Right forelimb (tissue), 1 donor: Measurements from ENCODE around the gene PROX2.

ENCODE experiments used
- DNase-seq: peaks from one replicate; pipeline ENCODE4 v3.0.0-alpha.2; 2018

PROX2 gene

GRCh38 chr14:74875204-74875603 lies 741 bp downstream of the PROX2 start:
- no peak for DNase-seq

GRCh38 chr14:74871819-74872218 lies 4.1 kb downstream of the PROX2 start:
- DNase-seq = no peak

GRCh38 chr14:74868739-74869138 lies 7.2 kb downstream of the PROX2 start:
- DNase-seq = no peak

GRCh38 chr14:74867673-74868072 lies 8.3 kb downstream of the PROX2 start:
- no peak for DNase-seq

- DNase-seq = no peak
These were observed 9.1 kb downstream of the PROX2 start for GRCh38 chr14:74866708-74867389.

- no peak for DNase-seq
These were observed 10.8 kb downstream of the PROX2 start for GRCh38 chr14:74865156-74865555.

GRCh38 chr14:74864198-74864597 lies 11.7 kb downstream of the PROX2 start:
- DNase-seq = no peak

- DNase-seq = no peak
These were observed 12.7 kb downstream of the PROX2 start for GRCh38 chr14:74863274-74863673.

- no peak for DNase-seq
These were observed 14.2 kb downstream of the PROX2 start for GRCh38 chr14:74861734-74862090.

- DNase-seq = peak; percentile 93
These were observed 14.8 kb downstream of the PROX2 start for GRCh38 chr14:74860899-74861733.

GRCh38 chr14:74859757-74860552 lies 16.0 kb downstream of the PROX2 start:
- DNase-seq = no peak

- DNase-seq = no peak
These were observed 17.9 kb downstream of the PROX2 start for GRCh38 chr14:74858022-74858421.

GRCh38 chr14:74856366-74856765 lies 19.6 kb downstream of the PROX2 start:
- DNase-seq = no peak

GRCh38 chr14:74855945-74856344 lies 20.0 kb downstream of the PROX2 start:
- no peak for DNase-seq

- no peak for DNase-seq
These were observed 20.9 kb downstream of the PROX2 start for GRCh38 chr14:74855021-74855420.

GRCh38 chr14:74853581-74853980 lies 22.4 kb downstream of the PROX2 start:
- DNase-seq = no peak

GRCh38 chr14:74852922-74853530 lies 22.9 kb downstream of the PROX2 start:
- DNase-seq = no peak

- no peak for DNase-seq
These were observed 27.2 kb downstream of the PROX2 start for GRCh38 chr14:74848768-74849167.

GRCh38 chr14:74846968-74847665 lies 28.8 kb downstream of the PROX2 start:
- DNase-seq = no peak

GRCh38 chr14:74846168-74846567 lies 29.8 kb downstream of the PROX2 start:
- DNase-seq = peak; percentile 64

- no peak for DNase-seq
These were observed 32.3 kb downstream of the PROX2 start for GRCh38 chr14:74843653-74844052.
